ENCODE results near the gene RNF14.

The RNF14 gene

GRCh38 chr5:142007237-142007544 is 38.3 kb downstream of the RNF14 start:
- Histone ChIP-seq H3K27me3 (replicated peaks; ENCODE audit: control insufficient read depth, insufficient read depth, low read length) (no peaks in the 10 kb centered on the region), H3K36me3 (ENCODE audit: control insufficient read depth, insufficient read depth, low read length) (no peaks in the 10 kb centered on the region), H3K4me3 (replicated peaks; ENCODE audit: low read depth, low read length) (no peak overlapping the region)
- no peak for TF ChIP-seq CTCF (IDR thresholded peaks at IDR 0.05; ENCODE audit: insufficient read depth, low read length, poor library complexity, severe bottlenecking)
- no peak for DNase-seq (ENCODE audit: extremely low read depth, insufficient read length)

GRCh38 chr5:142008813-142009212 is 39.9 kb downstream of the RNF14 start:
- Histone ChIP-seq H3K27me3 (replicated peaks; ENCODE audit: control insufficient read depth, insufficient read depth, low read length) (no peaks in the 10 kb centered on the region), H3K36me3 (ENCODE audit: control insufficient read depth, insufficient read depth, low read length) (no peaks in the 10 kb centered on the region), H3K4me3 (replicated peaks; ENCODE audit: low read depth, low read length) (no peak overlapping the region)
- no peak for TF ChIP-seq CTCF (IDR thresholded peaks at IDR 0.05; ENCODE audit: insufficient read depth, low read length, poor library complexity, severe bottlenecking)
- DNase-seq (ENCODE audit: extremely low read depth, insufficient read length) = no peak

- no peak for DNase-seq (ENCODE audit: extremely low read depth, insufficient read length)
- Histone ChIP-seq H3K4me3 (replicated peaks; ENCODE audit: low read depth, low read length) (no peak overlapping the region), H3K36me3 (ENCODE audit: control insufficient read depth, insufficient read depth, low read length) (no peaks in the 10 kb centered on the region), H3K27me3 (replicated peaks; ENCODE audit: control insufficient read depth, insufficient read depth, low read length) (no peaks in the 10 kb centered on the region)
- no peak for TF ChIP-seq CTCF (IDR thresholded peaks at IDR 0.05; ENCODE audit: insufficient read depth, low read length, poor library complexity, severe bottlenecking)
Measured at GRCh38 chr5:142009886-142010285, 41.0 kb downstream of the RNF14 start.

- H3K4me3 ChIP-seq (replicated peaks; ENCODE audit: low read depth, low read length) = no peak overlapping the region
- no peak for DNase-seq (ENCODE audit: extremely low read depth, insufficient read length)
- H3K27me3 ChIP-seq (replicated peaks; ENCODE audit: control insufficient read depth, insufficient read depth, low read length) = no peaks in the 10 kb centered on the region
- no peak for TF ChIP-seq CTCF (IDR thresholded peaks at IDR 0.05; ENCODE audit: insufficient read depth, low read length, poor library complexity, severe bottlenecking)
- no peaks in the 10 kb centered on the region for H3K36me3 ChIP-seq (ENCODE audit: control insufficient read depth, insufficient read depth, low read length)
Measured at GRCh38 chr5:142011572-142012185, 42.8 kb downstream of the RNF14 start.

GRCh38 chr5:142012186-142012785 is 43.4 kb downstream of the RNF14 start:
- Histone ChIP-seq H3K36me3 (ENCODE audit: control insufficient read depth, insufficient read depth, low read length) (no peaks in the 10 kb centered on the region), H3K27me3 (replicated peaks; ENCODE audit: control insufficient read depth, insufficient read depth, low read length) (no peaks in the 10 kb centered on the region), H3K4me3 (replicated peaks; ENCODE audit: low read depth, low read length) (peak overlapping the region; percentile 60)
- no peak for DNase-seq (ENCODE audit: extremely low read depth, insufficient read length)
- peak; percentile 41 for TF ChIP-seq CTCF (IDR thresholded peaks at IDR 0.05; ENCODE audit: insufficient read depth, low read length, poor library complexity, severe bottlenecking)
